H9 (cell line): Measurements from ENCODE around the gene NCOR2. TPM values are rescaled to one million over a fixed set of nuclear protein-coding genes. Genes with fewer than 3 reads are reported as not detected.

Experiments
- DNase-seq: peaks from one replicate; pipeline ENCODE4 v3.0.0-alpha.2; 2017
- H2AFZ ChIP-seq: one replicate; pipeline ENCODE4 v1.6.1; 2013; ENCODE audit warnings: mild to moderate bottlenecking, low read length, control low read depth, moderate library complexity
- H2AK5ac ChIP-seq: 2 replicates; pipeline ENCODE4 v1.6.1; 2013; ENCODE audit warnings: low read length, control low read depth, mixed read lengths; ENCODE audit not compliant: insufficient read length
- H2BK120ac ChIP-seq: one replicate; pipeline ENCODE4 v1.6.1; 2013; ENCODE audit warnings: low read depth, mild to moderate bottlenecking, low read length, control low read depth, inconsistent platforms; ENCODE audit not compliant: poor library complexity, severe bottlenecking
- H2BK12ac ChIP-seq: 2 replicates; pipeline ENCODE4 v1.6.1; 2013; ENCODE audit warnings: low read length, control low read depth, mixed read lengths, low read depth; ENCODE audit not compliant: insufficient read length
- H2BK15ac ChIP-seq: 2 replicates; pipeline ENCODE4 v1.6.1; 2013; ENCODE audit warnings: low read depth, low read length, control low read depth
- H2BK20ac ChIP-seq: one replicate; pipeline ENCODE4 v1.6.1; 2013; ENCODE audit warnings: low read depth, mild to moderate bottlenecking, low read length, control low read depth, inconsistent platforms; ENCODE audit not compliant: poor library complexity, severe bottlenecking
- H2BK5ac ChIP-seq: 2 replicates; pipeline ENCODE4 v1.6.1; 2013; ENCODE audit warnings: low read length, control low read depth, mixed read lengths; ENCODE audit not compliant: insufficient read length
- H3K14ac ChIP-seq: 2 replicates; pipeline ENCODE4 v1.6.1; 2013; ENCODE audit warnings: low read length, control low read depth; ENCODE audit not compliant: insufficient read depth
- H3K18ac ChIP-seq: 2 replicates; pipeline ENCODE4 v1.6.1; 2013; ENCODE audit warnings: low read depth, mild to moderate bottlenecking, mixed read lengths, low read length, control low read depth; ENCODE audit not compliant: insufficient read length
- H3K23ac ChIP-seq: 2 replicates; pipeline ENCODE4 v1.6.1; 2013; ENCODE audit warnings: low read length, control low read depth, mixed read lengths, low read depth; ENCODE audit not compliant: insufficient read length
- H3K23me2 ChIP-seq: 2 replicates; pipeline ENCODE4 v1.6.1; 2013; ENCODE audit warnings: low read depth, mild to moderate bottlenecking, mixed read lengths, low read length, control low read depth; ENCODE audit not compliant: insufficient read length, poor library complexity, severe bottlenecking
- H3K27ac ChIP-seq: 2 replicates; pipeline ENCODE4 v1.5.1; 2013; ENCODE audit warnings: low read length, control low read depth, mixed read lengths, low read depth; ENCODE audit not compliant: insufficient read length
- H3K27me3 ChIP-seq: 2 replicates; pipeline ENCODE4 v1.6.1; 2013; ENCODE audit warnings: low read length, control low read depth, inconsistent platforms; ENCODE audit not compliant: insufficient read depth
- H3K4ac ChIP-seq: 2 replicates; pipeline ENCODE4 v1.6.1; 2013; ENCODE audit warnings: low read depth, mild to moderate bottlenecking, control low read depth, inconsistent platforms, low read length, moderate library complexity
- H3K4me1 ChIP-seq: 2 replicates; pipeline ENCODE4 v1.6.1; 2013; ENCODE audit warnings: low read length, control low read depth, inconsistent platforms; ENCODE audit not compliant: insufficient read depth
- H3K4me2 ChIP-seq: 2 replicates; pipeline ENCODE4 v1.6.1; 2013; ENCODE audit warnings: low read length, control low read depth, mixed read lengths; ENCODE audit not compliant: insufficient read length, insufficient read depth
- H3K56ac ChIP-seq: 2 replicates; pipeline ENCODE4 v1.6.1; 2013; ENCODE audit warnings: low read depth, mild to moderate bottlenecking, mixed read lengths, low read length, control low read depth; ENCODE audit not compliant: insufficient read length
- H3K79me1 ChIP-seq: 2 replicates; pipeline ENCODE4 v1.6.1; 2013; ENCODE audit warnings: low read depth, mild to moderate bottlenecking, moderate library complexity, low read length, control low read depth, inconsistent platforms; ENCODE audit not compliant: insufficient read depth, poor library complexity, severe bottlenecking
- H3K79me2 ChIP-seq: 2 replicates; pipeline ENCODE4 v1.6.1; 2013; ENCODE audit warnings: low read length, control low read depth, inconsistent platforms; ENCODE audit not compliant: insufficient read depth
- H3K9ac ChIP-seq: 2 replicates; pipeline ENCODE4 v1.6.1; 2013; ENCODE audit warnings: low read length, control low read depth, mixed read lengths; ENCODE audit not compliant: insufficient read length; ENCODE audit errors: extremely low read depth
- H3K9me3 ChIP-seq: one replicate; pipeline ENCODE4 v1.6.1; 2013; ENCODE audit warnings: low read depth, low read length, inconsistent platforms; ENCODE audit not compliant: control insufficient read depth
- H3T11ph ChIP-seq: one replicate; pipeline ENCODE4 v1.6.1; 2013; ENCODE audit warnings: mild to moderate bottlenecking, low read length, control low read depth, inconsistent platforms
- H4K20me1 ChIP-seq: one replicate; pipeline ENCODE4 v1.6.1; 2013; ENCODE audit not compliant: control insufficient read depth, insufficient read length, insufficient read depth
- H4K5ac ChIP-seq: 2 replicates; pipeline ENCODE4 v1.6.1; 2013; ENCODE audit warnings: low read depth, mild to moderate bottlenecking, mixed read lengths, low read length, control low read depth; ENCODE audit not compliant: insufficient read length
- H4K8ac ChIP-seq: replicated peaks from 2 replicates; pipeline ENCODE4 v1.6.1; 2013; ENCODE audit warnings: low read length, control low read depth, mixed read lengths, low read depth; ENCODE audit not compliant: insufficient read length
- H4K91ac ChIP-seq: 2 replicates; pipeline ENCODE4 v1.6.1; 2013; ENCODE audit warnings: low read depth, mild to moderate bottlenecking, moderate library complexity, mixed read lengths, low read length, control low read depth; ENCODE audit not compliant: insufficient read length
- H3K27ac Mint-ChIP-seq, 3 experiments: 2 replicates in 2 of 3; 3 replicates in 1 of 3; pipeline ENCODE4 v1.8.0; 2020 to 2021; ENCODE audit warnings: mixed read lengths in 3 of 3, mild to moderate bottlenecking in 1 of 3, moderate library complexity in 1 of 3
- H3K27me3 Mint-ChIP-seq: 2 replicates; pipeline ENCODE4 v1.8.0; 2021; ENCODE audit warnings: low read depth, mild to moderate bottlenecking, moderate library complexity, mixed read lengths
- H3K36me3 Mint-ChIP-seq, 3 experiments: 2 replicates in 2 of 3; 3 replicates in 1 of 3; pipeline ENCODE4 v1.8.0; 2020 to 2021; ENCODE audit warnings: low read depth in 3 of 3, mixed read lengths in 3 of 3; ENCODE audit not compliant: insufficient read depth in 1 of 3
- H3K4me1 Mint-ChIP-seq, 2 experiments: 2 replicates each; pipeline ENCODE4 v1.8.0; 2020; ENCODE audit warnings: mixed read lengths in 2 of 2
- H3K4me3 Mint-ChIP-seq, 2 experiments: 2 replicates in 1 of 2; 3 replicates in 1 of 2; pipeline ENCODE4 v1.8.0; 2020 to 2021; ENCODE audit warnings: mild to moderate bottlenecking in 2 of 2, mixed read lengths in 2 of 2, moderate library complexity in 1 of 2
- H3K9me3 Mint-ChIP-seq, 2 experiments: 2 replicates in 1 of 2; 3 replicates in 1 of 2; pipeline ENCODE4 v1.8.0; 2020; ENCODE audit warnings: mild to moderate bottlenecking in 2 of 2, mixed read lengths in 2 of 2, moderate library complexity in 1 of 2
- WGBS: extraction: QIAGEN DNeasy Blood & Tissue Kit; methylation state at CpG from one replicate; pipeline ENCODE4 v1.1.7; 2013; ENCODE audit warnings: missing lambda C conversion rate, low lambda C conversion rate, mixed read lengths; ENCODE audit not compliant: insufficient read length; ENCODE audit errors: extremely low coverage; 5-methylcytosine and 5-hydroxymethylcytosine counted together
- total RNA-seq: library from RNA; stranded (reverse); gene quantifications from 2 replicates; pipeline ENCODE4 v1.2.1, GENCODE V29; 2021
- TF ChIP-seq, protein P1 (sequence below): fragments of 200-600 bp; sonication (generic); conservative IDR thresholded peaks from 3 replicates; pipeline ENCODE4 v1.8.0; 2021; ENCODE audit warnings: antibody characterized with exemption, mild to moderate bottlenecking

NCOR2 gene
- total RNA-seq, 1 experiment from 2014 or later = 226 TPM

DNA sequence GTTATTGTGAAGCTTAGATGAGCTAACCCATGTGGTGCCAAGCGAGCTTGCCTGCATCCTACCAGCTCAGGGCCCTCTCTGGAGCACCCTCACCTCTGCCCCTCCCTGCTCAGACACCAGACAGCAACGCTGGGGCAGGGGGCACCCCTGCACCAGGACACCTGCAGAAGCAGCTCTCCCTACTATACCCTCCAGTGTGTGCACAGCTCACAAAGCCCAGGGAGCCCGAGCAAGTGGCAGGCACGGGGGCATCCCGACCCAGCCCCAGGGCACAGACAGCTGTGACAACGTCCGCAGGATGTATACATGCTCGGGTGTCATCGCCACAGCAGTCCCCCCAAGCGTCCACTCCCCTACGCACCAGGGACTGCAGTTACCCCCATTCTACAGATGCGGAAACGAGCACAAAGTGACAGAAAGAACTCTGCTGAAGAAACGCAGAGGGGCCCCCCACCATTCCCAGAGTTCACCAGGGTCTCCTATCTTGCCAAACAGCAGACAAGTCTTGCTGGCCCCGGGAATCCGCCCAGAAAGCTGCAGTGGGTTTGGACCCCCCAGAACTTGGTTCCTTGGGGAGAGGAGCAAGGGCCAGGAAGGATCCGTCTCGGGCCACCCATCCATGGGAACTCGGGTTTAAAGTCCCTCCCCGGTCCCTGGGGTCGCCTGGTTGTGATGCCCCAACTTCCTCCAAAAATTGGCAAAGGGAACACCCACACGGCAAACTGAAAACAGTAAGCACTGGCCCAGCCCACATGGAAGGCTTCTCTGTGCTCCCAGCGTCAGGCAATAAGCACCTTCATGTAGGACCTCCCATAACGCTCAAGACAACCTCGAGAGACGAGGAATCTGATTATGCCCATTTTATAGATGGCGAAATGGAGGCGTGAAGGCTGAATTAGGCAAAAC lies 12.0 kb downstream of the NCOR2 start:
- H3K27ac Mint-ChIP-seq = peak overlapping the region in 2 of 3 experiments; percentile 74 to 80; a peak in 2 of 7 replicates
- peaks cover 56 to 74% of the 10 kb centered on the region in 2 experiments for H3K4me1 Mint-ChIP-seq
- Histone ChIP-seq H4K20me1 (no peaks in the 10 kb centered on the region), H3K4ac (no peak overlapping the region), H2BK120ac (no peak overlapping the region), H4K91ac (no peak overlapping the region), H2BK5ac (no peak overlapping the region), H2AK5ac (no peak overlapping the region), H2BK12ac (no peak overlapping the region), H3K79me2 (peaks cover 84% of the 10 kb centered on the region; the same call in 1 of the 2 replicates), H4K8ac (no peak overlapping the region), H3K27ac (no peak overlapping the region), H4K5ac (no peak overlapping the region), H2BK20ac (no peak overlapping the region), H3K79me1 (peaks cover 3% of the 10 kb centered on the region), H3K56ac (no peak overlapping the region), H3K9ac (no peak overlapping the region), H3K18ac (no peak overlapping the region), H3K14ac (no peak overlapping the region), H2AFZ (no peak overlapping the region), H3K23ac (no peak overlapping the region), H3T11ph (no peak overlapping the region), H3K4me2 (no peak overlapping the region), H3K4me1 (peaks cover 10% of the 10 kb centered on the region; the same call in 1 of the 2 replicates), H3K9me3 (no peaks in the 10 kb centered on the region), H3K27me3 (no peaks in the 10 kb centered on the region), H3K23me2 (no peaks in the 10 kb centered on the region), H2BK15ac (no peak overlapping the region)
- peaks cover 8 to 18% (median 16%) of the 10 kb centered on the region in 3 experiments for H3K36me3 Mint-ChIP-seq
- no peak overlapping the region; a peak in 1 of 5 replicates for H3K4me3 Mint-ChIP-seq
- no peaks in the 10 kb centered on the region for H3K9me3 Mint-ChIP-seq
- WGBS = no CpG with 5 or more reads among the region's 28 CpGs
- TF ChIP-seq, protein P1, sequence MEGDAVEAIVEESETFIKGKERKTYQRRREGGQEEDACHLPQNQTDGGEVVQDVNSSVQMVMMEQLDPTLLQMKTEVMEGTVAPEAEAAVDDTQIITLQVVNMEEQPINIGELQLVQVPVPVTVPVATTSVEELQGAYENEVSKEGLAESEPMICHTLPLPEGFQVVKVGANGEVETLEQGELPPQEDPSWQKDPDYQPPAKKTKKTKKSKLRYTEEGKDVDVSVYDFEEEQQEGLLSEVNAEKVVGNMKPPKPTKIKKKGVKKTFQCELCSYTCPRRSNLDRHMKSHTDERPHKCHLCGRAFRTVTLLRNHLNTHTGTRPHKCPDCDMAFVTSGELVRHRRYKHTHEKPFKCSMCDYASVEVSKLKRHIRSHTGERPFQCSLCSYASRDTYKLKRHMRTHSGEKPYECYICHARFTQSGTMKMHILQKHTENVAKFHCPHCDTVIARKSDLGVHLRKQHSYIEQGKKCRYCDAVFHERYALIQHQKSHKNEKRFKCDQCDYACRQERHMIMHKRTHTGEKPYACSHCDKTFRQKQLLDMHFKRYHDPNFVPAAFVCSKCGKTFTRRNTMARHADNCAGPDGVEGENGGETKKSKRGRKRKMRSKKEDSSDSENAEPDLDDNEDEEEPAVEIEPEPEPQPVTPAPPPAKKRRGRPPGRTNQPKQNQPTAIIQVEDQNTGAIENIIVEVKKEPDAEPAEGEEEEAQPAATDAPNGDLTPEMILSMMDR = no peak
- no peak for DNase-seq
- no peaks in the 10 kb centered on the region for H3K27me3 Mint-ChIP-seq
